HG03025 (cell line): ENCODE results near the gene RNGTT.
"Not testable (repeated sequence)": the region's sequence is repeated elsewhere in the genome, so short reads cannot be mapped to it uniquely, and the experiment has no call there.

Experiments used
- ATAC-seq: cut with Tn5 transposase; IDR thresholded peaks from one replicate; pipeline ENCODE4 v1.9.1; 2021; ENCODE audit warnings: mild to moderate bottlenecking, moderate library complexity; ENCODE audit not compliant: unreplicated experiment, low FRiP score

RNGTT gene

DNA sequence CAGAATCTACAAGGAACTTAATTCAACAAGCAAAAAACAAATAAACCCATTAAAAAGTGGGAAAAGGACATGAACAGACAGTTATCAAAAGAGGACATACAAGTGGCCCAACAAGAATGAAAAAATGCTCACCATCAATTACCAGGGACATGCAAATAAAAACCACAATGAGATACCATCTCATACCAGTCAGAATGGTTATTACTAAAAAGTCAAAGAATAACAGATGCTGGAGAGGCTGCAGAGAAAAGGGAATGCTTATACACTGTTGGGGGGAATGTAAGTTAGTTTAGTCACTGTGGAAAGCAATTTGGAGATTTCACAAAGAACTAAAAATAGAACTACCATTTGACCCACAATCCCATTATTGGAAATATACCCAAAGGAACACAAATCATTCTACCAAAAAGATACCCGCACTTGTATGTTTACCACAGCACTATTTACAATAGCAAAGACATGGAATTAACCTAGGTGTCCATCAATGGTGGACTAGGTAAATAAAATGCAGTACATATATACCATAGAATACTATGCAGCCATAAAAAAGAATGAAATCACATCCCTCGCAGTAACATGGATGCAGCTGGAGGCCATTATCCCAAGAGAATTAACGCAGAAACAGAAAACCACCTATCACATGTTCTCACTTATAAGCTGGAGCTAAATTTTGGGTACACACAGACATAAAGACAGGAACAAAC, 48.4 kb downstream of the RNGTT start:
- no peak for ATAC-seq

DNA sequence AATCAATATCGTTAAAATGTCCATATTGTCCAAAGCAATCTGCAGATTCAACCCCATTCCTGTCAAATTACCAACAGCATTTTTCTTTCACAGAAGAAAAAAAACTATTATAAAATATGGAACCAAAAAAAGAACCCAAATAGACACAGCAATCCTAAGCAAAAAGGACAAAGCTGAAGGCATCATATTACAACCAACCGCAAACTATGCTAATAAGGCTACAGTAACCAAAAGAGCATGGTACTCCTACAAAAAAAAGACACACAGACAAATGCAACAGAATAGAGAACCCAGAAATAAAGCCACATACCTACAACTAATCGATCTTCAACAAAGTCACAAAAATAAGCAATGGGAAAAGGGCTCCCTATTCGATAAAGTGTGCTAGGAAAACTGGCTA, 49.2 kb downstream of the RNGTT start:
- no peak for ATAC-seq

DNA sequence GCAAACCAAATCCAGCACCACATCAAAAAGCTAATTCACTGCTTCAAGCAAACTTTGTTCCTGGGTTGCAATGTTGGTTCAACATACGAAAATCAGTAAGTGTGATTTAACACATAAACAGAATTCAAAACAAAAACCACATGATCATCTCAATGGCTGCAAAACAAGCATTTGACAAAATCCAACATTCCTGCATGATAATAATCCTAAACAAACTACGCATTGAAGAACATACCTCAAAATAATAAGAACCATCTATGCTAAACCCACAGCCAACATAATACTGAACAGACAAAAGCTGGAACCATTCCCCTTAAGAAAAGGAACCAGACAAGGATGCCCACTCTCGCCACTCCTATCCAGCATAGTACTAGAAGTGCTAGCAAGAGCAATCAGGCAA, 49.9 kb downstream of the RNGTT start:
- no peak for ATAC-seq

DNA sequence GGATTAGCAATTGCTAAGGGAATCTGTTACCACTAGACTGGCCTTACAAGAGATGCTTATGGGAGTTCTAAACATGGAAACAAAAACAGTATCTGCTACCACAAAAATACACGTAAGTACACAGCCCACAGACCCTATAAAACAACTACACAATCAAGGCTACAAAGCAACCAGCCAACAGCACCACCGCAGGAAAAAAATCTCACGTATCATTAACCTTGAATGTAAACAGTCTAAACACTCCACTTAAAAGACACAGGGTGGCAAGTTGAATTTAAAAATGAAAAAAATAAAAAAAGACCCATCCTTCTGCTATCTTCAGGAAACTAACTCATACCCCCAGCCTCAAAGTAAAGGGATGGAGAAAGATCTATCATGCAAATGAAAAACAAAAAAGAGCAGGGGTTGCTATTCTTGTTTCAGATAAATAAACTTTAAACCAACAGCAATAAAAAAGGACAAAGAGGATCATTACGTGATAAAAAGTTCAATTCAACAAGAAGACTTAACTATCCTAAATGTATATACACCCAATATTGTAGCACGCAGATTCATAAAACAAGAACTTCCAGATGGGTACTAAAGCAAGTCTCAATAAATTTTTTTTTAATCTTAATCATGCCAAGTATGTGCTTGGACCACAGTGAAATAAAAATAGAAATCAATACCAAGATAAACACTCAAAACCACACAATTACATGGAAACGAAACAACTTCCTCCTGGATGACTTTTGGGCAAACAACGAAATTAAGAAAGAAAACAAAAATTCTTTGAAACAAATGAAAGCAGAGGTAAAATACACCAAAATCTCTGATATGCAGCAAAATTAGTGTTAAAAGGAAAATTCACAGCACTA, 52.3 kb downstream of the RNGTT start:
- ATAC-seq: no peak

DNA sequence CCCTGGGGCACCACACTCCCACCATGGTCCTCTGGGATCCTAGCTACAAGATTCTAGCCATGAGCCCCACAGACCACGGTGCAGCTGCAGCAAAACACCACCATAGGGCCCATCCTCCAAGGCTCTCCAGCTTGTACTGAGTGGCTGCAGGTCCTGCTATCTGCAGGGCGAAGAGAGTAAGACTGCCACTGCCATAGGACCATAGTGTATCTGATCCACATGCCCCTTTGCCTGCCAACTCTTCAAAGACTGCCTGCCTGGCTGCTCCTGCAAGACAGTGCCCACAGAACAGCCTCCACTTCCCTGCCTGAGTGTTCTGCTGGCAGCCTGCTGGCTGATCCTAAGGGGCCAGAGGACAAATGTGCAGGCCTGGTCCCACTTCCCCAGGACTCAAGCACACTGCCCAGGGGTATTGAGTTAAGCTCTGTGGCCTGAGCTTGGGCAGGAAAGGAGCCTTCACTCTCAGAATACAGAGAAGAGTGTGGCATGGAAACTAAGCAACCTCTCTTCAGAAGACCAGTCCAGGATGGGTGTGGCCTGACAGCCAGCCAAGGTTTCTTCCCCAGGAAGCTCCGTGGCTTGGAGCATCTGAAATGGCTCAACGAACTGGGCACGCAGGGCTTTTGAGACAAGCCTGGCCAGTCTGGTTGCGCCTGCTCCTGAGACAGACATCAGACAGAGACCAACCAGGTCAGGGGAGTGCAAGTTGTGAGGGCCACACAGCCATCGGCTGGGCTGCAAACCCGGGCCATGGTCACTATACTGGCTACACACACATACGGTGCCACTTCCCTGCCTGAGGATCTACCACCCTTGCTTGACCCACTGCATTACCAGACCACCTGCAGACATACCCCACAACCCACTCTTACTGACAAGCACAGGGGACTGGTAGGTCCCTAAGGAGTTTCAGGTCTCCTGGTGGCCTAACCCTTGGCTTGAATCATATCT, 54.5 kb downstream of the RNGTT start:
- ATAC-seq: no peak

DNA sequence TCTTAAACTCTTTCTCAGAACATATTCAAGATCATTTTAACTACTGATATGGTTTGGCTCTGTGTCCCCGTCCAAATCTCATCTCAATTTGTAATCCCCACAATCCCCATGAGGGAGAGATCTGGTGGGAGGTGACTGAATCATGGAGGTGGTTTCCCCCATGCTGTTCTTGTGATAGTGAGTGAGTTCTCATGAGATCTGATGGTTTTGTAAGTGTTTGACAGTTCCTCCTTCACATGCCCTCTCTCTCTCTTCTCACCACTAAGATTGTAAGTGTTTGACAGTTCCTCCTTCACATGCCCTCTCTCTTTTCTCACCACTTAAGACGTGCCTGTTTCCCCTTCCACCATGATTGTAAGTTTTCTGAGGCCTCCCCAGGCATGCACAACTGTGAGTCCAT, 56.3 kb downstream of the RNGTT start:
- ATAC-seq: not testable (repeated sequence)

DNA sequence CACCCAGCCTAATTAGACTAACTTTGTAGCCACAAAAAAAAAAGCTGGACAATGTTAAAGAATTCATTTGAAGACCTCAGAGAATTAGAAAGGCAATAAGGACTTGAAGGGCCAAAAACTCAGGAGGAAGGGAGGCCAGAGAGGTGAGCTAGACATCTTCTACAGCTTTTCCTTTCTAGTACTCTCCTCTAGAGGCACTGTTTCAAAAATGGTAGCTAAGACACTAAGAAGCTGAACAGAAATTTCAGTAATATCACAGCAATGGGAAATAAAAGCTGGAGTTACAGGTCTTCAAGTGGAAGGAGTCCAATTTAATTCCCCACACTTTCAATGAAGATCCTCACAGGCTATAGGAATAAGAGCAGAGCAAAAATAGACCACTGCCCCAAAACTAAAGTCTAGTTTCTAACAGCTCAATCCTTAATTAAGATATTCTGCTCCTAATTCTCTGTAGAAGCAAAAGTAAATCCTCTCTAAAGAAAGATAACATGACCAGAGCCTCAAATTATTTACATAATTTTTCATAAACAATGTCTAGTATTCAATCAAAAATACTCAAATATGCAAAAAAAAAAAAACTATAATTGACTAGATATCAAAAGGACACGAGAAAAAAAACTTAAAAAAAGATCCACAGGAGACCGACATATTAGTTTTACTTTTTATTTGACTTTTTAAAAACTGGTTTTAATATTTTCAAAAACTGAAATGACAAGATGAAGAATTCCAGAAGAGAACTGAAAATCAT, 63.7 kb downstream of the RNGTT start:
- ATAC-seq: no peak

DNA sequence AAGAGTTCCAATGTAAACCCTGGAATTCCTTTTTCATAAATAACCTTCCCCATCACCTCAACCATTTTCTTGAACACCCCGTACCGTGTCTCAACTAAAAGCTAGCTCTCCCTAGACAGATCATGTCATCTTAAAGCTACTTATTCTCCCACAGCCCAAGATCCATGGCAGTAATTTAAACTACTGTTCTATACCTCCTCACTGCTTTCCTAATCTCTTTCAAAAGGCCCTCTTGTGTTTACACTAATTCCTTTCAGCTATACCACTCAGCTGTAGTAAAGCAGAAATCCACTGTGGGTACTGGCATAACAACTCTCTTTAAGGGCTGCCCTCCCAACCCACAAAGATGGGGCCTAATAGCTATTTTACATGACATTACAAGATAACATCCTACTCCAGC, 67.5 kb downstream of the RNGTT start:
- no peak for ATAC-seq

DNA sequence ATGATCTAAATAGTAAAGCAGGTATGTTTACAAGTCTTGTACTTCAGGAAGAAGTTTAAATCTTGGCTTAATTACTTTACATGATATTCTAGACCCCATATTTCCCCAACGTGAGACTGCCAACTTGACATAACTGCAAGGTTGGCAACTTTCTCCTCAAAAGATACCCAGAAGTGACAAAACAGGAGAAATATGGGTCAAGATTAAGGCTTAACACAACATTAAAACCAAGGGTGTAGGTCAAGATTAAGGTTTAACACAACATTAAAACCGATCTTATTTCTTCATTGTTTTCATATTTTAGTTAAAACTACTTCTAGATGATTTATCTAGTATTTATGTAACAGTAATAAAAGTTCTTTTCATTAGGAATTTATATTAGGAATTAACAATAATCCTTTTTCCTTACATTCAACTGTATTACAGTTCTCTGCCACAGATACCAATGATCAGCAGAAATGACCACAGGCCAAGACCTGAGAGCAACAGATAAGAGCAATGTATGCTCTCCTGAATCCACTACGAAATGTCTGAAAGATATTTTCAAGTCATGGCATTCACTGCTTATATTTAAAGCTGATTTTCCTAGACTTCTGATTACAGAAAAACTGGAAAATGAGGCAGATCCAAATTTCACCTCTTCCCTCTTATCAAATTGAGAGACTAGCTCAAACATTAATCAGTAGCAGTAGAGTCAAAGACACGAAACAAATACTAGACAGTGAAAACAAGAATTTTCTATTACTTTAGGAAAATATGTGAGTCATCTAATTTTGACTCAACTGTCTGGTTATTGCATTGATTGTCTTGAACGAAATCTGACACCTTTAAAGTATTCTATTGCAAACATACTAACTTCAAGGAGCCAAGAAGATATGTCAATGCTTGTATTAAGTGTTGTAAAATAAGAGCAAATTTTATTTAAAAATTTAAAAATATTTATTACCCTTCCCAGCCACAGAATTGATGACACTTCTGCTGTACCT, 72.3 kb downstream of the RNGTT start:
- ATAC-seq: no peak

DNA sequence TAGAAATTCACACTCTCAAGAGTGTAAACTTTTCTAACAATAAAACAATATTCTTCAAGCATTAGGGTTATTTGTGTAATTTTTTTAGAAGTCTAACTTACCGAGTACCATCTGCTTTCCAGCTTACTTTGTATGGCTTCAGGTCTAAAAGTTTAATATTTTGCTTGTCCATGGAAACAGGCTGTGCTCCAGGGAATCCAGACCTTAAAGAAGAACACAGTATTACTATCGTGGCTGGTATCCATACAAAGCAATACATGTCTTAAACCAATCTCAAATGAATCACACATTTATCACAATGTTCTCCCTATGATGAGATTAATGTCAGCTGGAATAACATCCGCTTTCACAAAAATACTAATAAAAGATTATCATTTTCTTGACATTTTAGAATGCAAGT, 73.0 kb downstream of the RNGTT start:
- no peak for ATAC-seq

DNA sequence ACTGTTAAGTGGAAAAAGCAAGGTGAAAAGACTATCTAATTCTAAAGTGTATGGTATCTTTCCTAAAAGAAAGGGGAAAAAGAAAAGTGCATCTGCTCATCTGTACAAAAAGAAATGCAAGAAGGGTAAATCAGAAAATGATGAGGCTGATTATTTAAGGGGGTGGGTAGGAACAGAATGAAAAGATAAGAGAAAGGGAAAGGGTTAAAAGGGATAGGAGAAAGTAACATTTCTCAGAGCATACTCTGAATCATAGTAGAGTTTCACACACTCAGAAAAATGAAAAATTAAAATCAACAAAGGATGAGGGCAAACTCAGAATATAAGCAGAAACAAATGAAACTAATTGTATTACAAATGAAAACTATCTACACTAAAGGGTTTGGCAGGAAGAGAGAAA, 79.1 kb downstream of the RNGTT start:
- no peak for ATAC-seq

DNA sequence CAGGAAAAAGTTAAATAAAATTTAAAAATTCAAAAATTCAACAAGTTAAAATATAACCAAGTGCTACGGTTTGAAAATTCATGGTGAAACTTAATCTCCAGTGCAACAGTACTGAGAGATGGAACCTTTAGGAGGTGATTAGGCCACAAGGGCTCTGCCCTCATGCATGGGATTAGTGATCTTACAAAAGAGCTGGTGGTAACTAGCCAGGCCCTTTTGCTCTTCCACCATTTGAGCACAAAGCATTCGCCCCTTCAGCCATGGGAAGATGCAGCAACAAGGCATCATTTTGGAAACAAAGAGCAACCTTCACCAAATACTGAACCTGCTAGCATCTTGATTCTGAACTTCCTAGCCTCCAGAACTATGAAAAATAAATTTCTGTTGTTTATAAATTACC, 80.9 kb downstream of the RNGTT start:
- ATAC-seq: no peak

DNA sequence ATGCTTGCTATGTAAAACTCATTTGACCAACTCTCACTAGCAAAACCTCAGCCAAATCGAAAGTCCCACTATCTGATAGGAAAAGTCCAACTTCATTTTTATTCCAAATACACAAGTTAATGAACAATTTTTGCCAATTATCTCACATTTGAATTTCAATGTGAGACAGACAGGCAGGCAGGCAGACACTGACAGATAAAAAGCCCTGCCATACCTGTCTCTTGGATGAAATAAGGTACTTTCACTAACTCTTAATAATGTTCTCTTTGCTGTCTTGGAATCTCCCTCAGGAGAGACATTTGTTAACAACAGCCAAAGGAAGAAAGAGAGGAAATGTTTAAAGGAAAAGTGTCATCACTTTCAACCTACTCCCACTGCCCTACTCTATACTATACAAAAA, 82.0 kb downstream of the RNGTT start:
- ATAC-seq: no peak

DNA sequence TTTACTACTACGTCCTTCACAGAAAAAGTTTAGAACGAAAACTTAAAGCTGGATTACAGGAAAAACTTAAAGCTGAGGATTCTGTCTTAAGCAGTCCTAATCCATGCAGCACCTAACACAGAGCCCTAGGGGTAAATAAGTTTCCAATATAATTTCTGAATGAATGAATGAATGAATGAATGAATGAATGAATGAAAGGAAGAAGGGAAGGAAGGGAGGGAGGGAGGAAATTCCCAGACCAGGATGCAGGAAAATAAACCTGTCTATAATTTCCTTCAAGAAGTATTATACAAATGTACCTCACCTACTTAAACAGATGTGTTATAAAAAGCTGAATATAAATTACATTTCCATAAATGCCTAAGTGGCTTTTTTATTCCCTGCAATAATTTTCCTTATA, 83.4 kb downstream of the RNGTT start:
- ATAC-seq: no peak

DNA sequence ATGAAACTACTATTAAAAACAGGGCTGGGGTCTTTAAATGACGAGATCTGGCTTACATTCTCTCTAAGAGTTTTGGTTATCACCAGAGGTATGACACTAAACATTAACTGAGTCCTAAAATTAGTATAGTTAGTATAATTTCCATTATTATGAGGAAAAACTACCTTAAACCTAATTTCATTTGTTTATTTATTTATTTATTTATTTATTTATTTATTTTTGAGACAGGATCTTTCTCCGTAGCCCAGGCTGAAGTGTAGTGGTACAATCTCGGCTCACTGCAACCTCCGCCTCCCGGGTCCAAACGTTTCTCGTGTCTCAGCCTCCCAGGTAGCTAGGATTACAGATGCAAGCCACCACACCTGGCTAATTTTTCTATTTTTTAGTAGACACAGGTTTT, 85.5 kb downstream of the RNGTT start:
- ATAC-seq: no peak

DNA sequence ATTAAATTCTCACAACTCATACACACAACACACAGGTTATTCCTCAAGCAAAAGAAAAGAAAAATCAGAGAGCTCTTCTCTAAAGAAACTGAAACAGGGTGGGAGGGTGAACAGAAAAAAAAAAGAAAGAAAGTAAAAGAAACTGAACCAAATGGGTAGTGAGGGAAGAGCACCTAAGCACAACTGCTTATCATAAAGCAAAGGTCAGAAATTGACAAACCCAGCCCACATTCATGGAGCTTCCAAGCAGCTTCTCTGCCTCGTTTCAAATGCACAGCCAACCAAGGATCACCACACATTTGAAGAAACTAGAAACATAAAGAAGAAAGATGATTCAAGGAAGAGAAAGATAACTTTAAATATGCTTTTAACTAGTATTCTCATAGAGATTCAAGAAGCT, 90.5 kb downstream of the RNGTT start:
- no peak for ATAC-seq

DNA sequence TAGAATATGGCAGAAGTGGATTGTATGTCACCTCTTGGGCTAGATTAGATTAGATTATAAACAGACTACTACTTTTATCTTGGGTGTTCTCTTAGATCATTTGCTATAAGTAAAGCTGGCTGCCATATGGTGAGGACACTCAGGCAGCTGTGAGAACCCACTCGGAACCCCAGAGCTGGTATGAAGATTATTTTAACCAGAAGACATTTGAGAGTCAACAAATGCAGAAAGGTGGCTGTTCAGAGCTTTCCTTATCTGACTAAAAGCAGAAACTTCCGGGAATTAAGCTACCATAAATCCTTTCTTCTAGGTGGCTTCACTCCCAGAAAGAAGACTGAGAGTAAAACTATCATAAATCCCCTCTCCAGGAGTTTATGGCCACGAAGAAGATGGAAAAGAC, 91.9 kb downstream of the RNGTT start:
- no peak for ATAC-seq

DNA sequence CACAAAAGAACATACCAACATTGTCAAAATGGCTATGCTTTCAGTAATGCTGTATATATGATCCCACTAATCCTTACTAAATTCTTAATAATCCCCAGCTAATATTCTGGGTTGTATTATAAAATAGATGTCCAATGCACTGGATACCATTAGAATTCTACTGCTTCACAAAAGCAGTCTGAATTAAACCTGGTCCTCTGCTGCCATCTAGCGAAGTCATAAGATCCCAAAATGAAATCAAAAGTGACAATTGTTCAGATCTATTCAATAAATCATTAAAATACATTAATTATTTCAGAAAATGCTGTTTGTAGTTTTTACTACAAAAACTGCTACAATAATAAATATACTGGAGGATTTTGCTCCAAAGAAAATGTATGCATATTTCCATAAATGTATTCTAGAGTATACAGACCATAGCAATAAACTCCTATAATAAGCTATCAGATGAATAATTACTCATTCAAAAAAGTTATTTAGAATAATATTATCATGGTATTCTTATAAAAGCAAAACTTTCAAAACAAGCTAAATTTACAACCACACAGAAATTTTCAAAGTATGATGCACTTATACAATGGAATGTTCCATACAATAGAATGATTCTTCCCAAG, 92.6 kb downstream of the RNGTT start:
- ATAC-seq: no peak
